OCI-LY7 (cell line): ENCODE data around the gene PTDSS2. TPM values are rescaled to one million over a fixed set of nuclear protein-coding genes. Genes with fewer than 3 reads are reported as not detected.
A peak's percentile ranks its signal among the peaks of the same experiment; 100 is the strongest.

Source experiments
- BruUV-seq: library from RNA; stranded (reverse); fragments of 400-500 nt; replicated peaks from 2 replicates; lab custom pipeline; 2021; lab: Mats Ljungman, UMichigan
- CTCF ChIA-PET: fragments of 300-600 bp; sonication (Branson Sonifier 250); formaldehyde crosslinking; loops from one replicate; lab custom pipeline; 2022; ENCODE audit warnings: antibody characterized with exemption; ENCODE audit not compliant: unreplicated experiment; lab: Charles Lee
- POLR2A ChIA-PET: fragments of 300-600 bp; sonication (Branson Sonifier 250); formaldehyde crosslinking; loops from one replicate; lab custom pipeline; 2022; ENCODE audit warnings: antibody characterized with exemption; lab: Charles Lee
- DNase-seq: peaks from one replicate; pipeline ENCODE4 v3.0.0-alpha.2; 2015; ENCODE audit warnings: low spot score
- H2AFZ ChIP-seq: fragments of 200-600 bp; sonication (generic), shearing (Covaris generic); 2 replicates; pipeline ENCODE4 v1.6.1; 2014; ENCODE audit warnings: mild to moderate bottlenecking, antibody characterized with exemption, low read length, moderate library complexity
- H3K27ac ChIP-seq: fragments of 200-600 bp; sonication (generic); 2 replicates; pipeline ENCODE4 v1.5.1; 2014; ENCODE audit warnings: mixed run types, low read depth, mild to moderate bottlenecking, moderate library complexity, low read length, inconsistent platforms; ENCODE audit not compliant: poor library complexity, severe bottlenecking
- H3K36me3 ChIP-seq: fragments of 200-600 bp; sonication (generic); 2 replicates; pipeline ENCODE4 v1.6.1; 2014; ENCODE audit warnings: mild to moderate bottlenecking, antibody characterized with exemption, low read length, moderate library complexity, mixed read lengths; ENCODE audit not compliant: insufficient read depth
- H3K4me1 ChIP-seq: fragments of 200-600 bp; sonication (generic); 2 replicates; pipeline ENCODE4 v1.5.1; 2014; ENCODE audit warnings: mild to moderate bottlenecking, low read length; ENCODE audit not compliant: insufficient read depth, poor library complexity, severe bottlenecking
- H3K4me2 ChIP-seq: fragments of 200-600 bp; sonication (generic); 2 replicates; pipeline ENCODE4 v1.6.1; 2014; ENCODE audit warnings: mild to moderate bottlenecking, low read length
- H3K4me3 ChIP-seq: fragments of 200-600 bp; sonication (generic); 2 replicates; pipeline ENCODE4 v1.5.1; 2014; ENCODE audit warnings: mild to moderate bottlenecking, low read depth, low read length; ENCODE audit not compliant: poor library complexity, severe bottlenecking
- H3K79me2 ChIP-seq: fragments of 200-600 bp; sonication (generic); 2 replicates; pipeline ENCODE4 v1.6.1; 2016; ENCODE audit warnings: low read depth, mild to moderate bottlenecking, low read length, moderate library complexity, mixed read lengths; ENCODE audit not compliant: insufficient read depth
- H3K9me2 ChIP-seq: fragments of 200-600 bp; sonication (generic); 2 replicates; pipeline ENCODE4 v1.6.1; 2016; ENCODE audit warnings: mild to moderate bottlenecking, low read length, mixed read lengths; ENCODE audit not compliant: insufficient read depth
- H3K9me3 ChIP-seq: fragments of 200-600 bp; sonication (generic); 2 replicates; pipeline ENCODE4 v1.6.1; 2014; ENCODE audit warnings: mild to moderate bottlenecking, mixed run types, low read length, mixed read lengths
- H4K20me1 ChIP-seq: fragments of 200-600 bp; sonication (generic); 2 replicates; pipeline ENCODE4 v1.6.1; 2014; ENCODE audit warnings: mild to moderate bottlenecking, antibody characterized with exemption, low read length, moderate library complexity, mixed read lengths; ENCODE audit not compliant: insufficient read depth
- CTCF ChIP-seq: fragments of 200-600 bp; sonication (generic); conservative IDR thresholded peaks from 2 replicates; pipeline ENCODE4 v1.5.1; 2014; ENCODE audit warnings: mild to moderate bottlenecking, antibody characterized with exemption, low read length, moderate library complexity, mixed read lengths
- EZH2phosphoT487 ChIP-seq: fragments of 200-600 bp; sonication (generic); IDR thresholded peaks from 2 replicates; pipeline ENCODE4 v1.6.1; 2018; ENCODE audit warnings: low read depth, borderline replicate concordance, mild to moderate bottlenecking, mixed run types, antibody characterized with exemption, low read length, moderate library complexity, mixed read lengths
- intact Hi-C: fragments of 100-400 bp; cut with micrococcal nuclease; formaldehyde crosslinking; loops from one replicate; pipeline ENCODE4 v1.10.0; 2022; ENCODE audit not compliant: unreplicated experiment
- total RNA-seq, 2 experiments: library from RNA; depleted of rRNA in 1 of 2; stranded (reverse); fragments of >200 nt in 1 of 2; shearing (Covaris generic) in 1 of 2; gene quantifications; 2 replicates each; pipeline ENCODE4 v1.2.3, GENCODE V29; 2014 to 2022

Gene PTDSS2
- total RNA-seq, 2 experiments from 2014 or later = 27.8 to 32.7 TPM

GRCh38 chr11:441418-442274 lies 8.4 kb upstream of the PTDSS2 start, which contains the start of gene ANO9:
Gene ANO9, minus strand, starts transcription at chr11:442011. Its CDS starts 85 bp downstream, at chr11:441926.
- H2AFZ ChIP-seq = peak within 1 kb of the TSS; percentile 68
- H3K9me2 ChIP-seq = no peaks in the 10 kb centered on the region
- no peak for TF ChIP-seq EZH2phosphoT487
- no peak for TF ChIP-seq CTCF
- H3K4me3 ChIP-seq = peak within 1 kb of the TSS; percentile 67
- no peaks in the 10 kb centered on the region for H4K20me1 ChIP-seq
- ChIA-PET CTCF (no interaction called here), POLR2A (no interaction called here)
- peak; percentile 71 for DNase-seq
- BruUV-seq = no TSS peak
- H3K27ac ChIP-seq = no peak within 1 kb of the TSS
- H3K4me2 ChIP-seq = peak within 1 kb of the TSS; percentile 76
- peaks cover 6% of the 10 kb centered on the region for H3K4me1 ChIP-seq
- intact Hi-C loops = no loop called here
- no peaks in the 10 kb centered on the region for H3K79me2 ChIP-seq
- no peaks in the 10 kb centered on the region for H3K9me3 ChIP-seq
- no peaks in the 10 kb centered on the region for H3K36me3 ChIP-seq

DNA sequence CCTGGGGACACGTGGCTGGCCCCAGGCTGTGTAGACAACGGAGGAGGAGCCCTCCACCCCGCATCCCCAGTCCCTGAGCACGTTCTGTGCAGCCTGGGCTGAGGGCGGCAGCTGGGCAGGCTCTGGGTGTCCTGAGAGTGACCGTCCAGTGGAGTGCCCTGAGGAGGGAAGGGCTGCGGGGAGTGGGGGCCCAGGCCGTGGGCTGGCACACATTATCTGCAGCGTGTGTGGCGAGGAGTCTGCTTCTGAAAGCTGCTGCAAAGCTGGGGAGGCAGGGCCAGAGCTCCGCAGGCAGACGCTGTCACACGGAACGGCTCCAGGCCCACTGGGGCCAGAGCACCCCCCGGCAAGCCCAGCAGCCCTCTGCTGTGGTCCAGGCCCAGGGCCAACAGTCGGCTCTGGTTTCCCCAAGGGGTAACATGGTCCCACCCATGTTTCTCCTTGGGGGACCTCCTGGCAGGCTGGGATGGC lies 7.4 kb upstream of the PTDSS2 start:
- ChIA-PET CTCF (no interaction called here), POLR2A (no interaction called here)
- no peak for DNase-seq
- no peak overlapping the region for H3K4me2 ChIP-seq
- H3K4me3 ChIP-seq = no peak overlapping the region
- no peaks in the 10 kb centered on the region for H3K36me3 ChIP-seq
- TF ChIP-seq EZH2phosphoT487 (no peak), CTCF (no peak)
- H3K9me2 ChIP-seq = no peaks in the 10 kb centered on the region
- no peaks in the 10 kb centered on the region for H4K20me1 ChIP-seq
- no peak overlapping the region for H2AFZ ChIP-seq
- intact Hi-C loops = no loop called here
- H3K9me3 ChIP-seq = no peaks in the 10 kb centered on the region
- H3K79me2 ChIP-seq = no peaks in the 10 kb centered on the region
- no TSS peak for BruUV-seq
- H3K27ac ChIP-seq = no peak overlapping the region
- peaks cover 11% of the 10 kb centered on the region for H3K4me1 ChIP-seq
